Peyer's patch (tissue), 4 donors: ENCODE results near the gene C11orf58. TPM values are rescaled to one million over a fixed set of nuclear protein-coding genes. Genes with fewer than 3 reads are reported as not detected.

Experiments used
- DNase-seq, 3 donors: peaks; one replicate each; pipeline ENCODE4 v3.0.0-alpha.2; 2017 to 2019
- H3K27ac ChIP-seq, 4 donors: fragments of 200-600 bp; sonication (generic); one replicate each; pipeline ENCODE4 v1.5.1; 2016 to 2019
- H3K27me3 ChIP-seq, 2 donors: fragments of 200-600 bp; sonication (generic); one replicate each; pipeline ENCODE4 v1.5.1; 2019
- H3K36me3 ChIP-seq, 3 donors: fragments of 200-600 bp; sonication (generic); one replicate each; pipeline ENCODE4 v1.5.1; 2016 to 2019
- H3K4me1 ChIP-seq, 4 donors: fragments of 200-600 bp; sonication (generic); one replicate each; pipeline ENCODE4 v1.5.1; 2016 to 2019
- H3K4me3 ChIP-seq, 4 donors: fragments of 200-600 bp; sonication (generic); 1 replicate in 3 of 4; 2 replicates in 1 of 4; pipeline ENCODE4 v1.5.1; 2016 to 2019; ENCODE audit warnings: mild to moderate bottlenecking in 1 of 4
- H3K9me3 ChIP-seq, 4 donors: fragments of 200-600 bp; sonication (generic); one replicate each; pipeline ENCODE4 v1.5.1; 2016 to 2019; ENCODE audit warnings: mild to moderate bottlenecking in 1 of 4
- CTCF ChIP-seq, 6 experiments: fragments of 450-650 bp in 4 of 6; fragments of 200-600 bp in 2 of 6; sonication (generic) in 1 of 6; IDR thresholded peaks; one replicate each; pipeline ENCODE4 v1.5.1; 2017 to 2019; ENCODE audit warnings: antibody characterized with exemption in 6 of 6, mild to moderate bottlenecking in 3 of 6, moderate library complexity in 1 of 6
- POLR2A ChIP-seq, 2 donors: fragments of 450-650 bp; IDR thresholded peaks; one replicate each; pipeline ENCODE4 v1.5.1; 2017; ENCODE audit warnings: antibody characterized with exemption in 2 of 2, mild to moderate bottlenecking in 2 of 2, moderate library complexity in 2 of 2
- total RNA-seq, 4 donors: library from RNA; depleted of rRNA; stranded (reverse); fragments of >200 nt; gene quantifications; one replicate each; pipeline ENCODE4 v1.1.0, GENCODE V29; 2016

C11orf58 gene
- total RNA-seq, 4 donors from 2014 or later: 47.9 to 143 (median 80.3) TPM

- Histone ChIP-seq H3K36me3 (peaks cover 0 to 43% (median 0%) of the 10 kb centered on the region in 3 donors), H3K9me3 (no peaks in the 10 kb centered on the region), H3K27ac (no peak overlapping the region), H3K4me1 (peaks cover 0 to 29% (median 3%) of the 10 kb centered on the region in 4 donors), H3K27me3 (no peaks in the 10 kb centered on the region), H3K4me3 (no peak overlapping the region)
- TF ChIP-seq POLR2A (IDR thresholded peaks at IDR 0.05) (no peak), CTCF (IDR thresholded peaks at IDR 0.05) (no peak)
- DNase-seq: no peak
Observed at GRCh38 chr11:16744128-16744725, 5.8 kb downstream of the C11orf58 start.

- H3K9me3 ChIP-seq: no peaks in the 10 kb centered on the region
- H3K27me3 ChIP-seq: no peaks in the 10 kb centered on the region
- TF ChIP-seq CTCF (IDR thresholded peaks at IDR 0.05): no peak
- TF ChIP-seq POLR2A (IDR thresholded peaks at IDR 0.05): no peak
- H3K4me1 ChIP-seq: peaks cover 0 to 17% (median 0%) of the 10 kb centered on the region in 4 donors
- no peak overlapping the region for H3K27ac ChIP-seq
- no peak for DNase-seq
- H3K4me3 ChIP-seq: no peak overlapping the region
- H3K36me3 ChIP-seq: peaks cover 0 to 62% (median 0%) of the 10 kb centered on the region in 3 donors
Observed at GRCh38 chr11:16745950-16746605, 7.6 kb downstream of the C11orf58 start.

GRCh38 chr11:16749092-16749491 is 10.6 kb downstream of the C11orf58 start:
- TF ChIP-seq CTCF (IDR thresholded peaks at IDR 0.05): no peak
- DNase-seq: no peak
- Histone ChIP-seq H3K4me3 (no peak overlapping the region), H3K27ac (no peak overlapping the region), H3K4me1 (no peaks in the 10 kb centered on the region), H3K9me3 (no peaks in the 10 kb centered on the region), H3K27me3 (no peaks in the 10 kb centered on the region), H3K36me3 (peaks cover 0 to 92% (median 0%) of the 10 kb centered on the region in 3 donors)

GRCh38 chr11:16749666-16750065 is 11.2 kb downstream of the C11orf58 start:
- no peaks in the 10 kb centered on the region for H3K27me3 ChIP-seq
- no peak overlapping the region for H3K4me3 ChIP-seq
- no peaks in the 10 kb centered on the region for H3K4me1 ChIP-seq
- no peaks in the 10 kb centered on the region for H3K9me3 ChIP-seq
- no peak for TF ChIP-seq CTCF (IDR thresholded peaks at IDR 0.05)
- no peak for TF ChIP-seq POLR2A (IDR thresholded peaks at IDR 0.05)
- peaks cover 0 to 97% (median 0%) of the 10 kb centered on the region in 3 donors for H3K36me3 ChIP-seq
- no peak for DNase-seq
- H3K27ac ChIP-seq: no peak overlapping the region

- no peaks in the 10 kb centered on the region for H3K4me1 ChIP-seq
- no peaks in the 10 kb centered on the region for H3K27me3 ChIP-seq
- H3K4me3 ChIP-seq: no peak overlapping the region
- no peak for TF ChIP-seq POLR2A (IDR thresholded peaks at IDR 0.05)
- no peak for TF ChIP-seq CTCF (IDR thresholded peaks at IDR 0.05)
- DNase-seq: no peak
- H3K27ac ChIP-seq: no peak overlapping the region
- no peaks in the 10 kb centered on the region for H3K9me3 ChIP-seq
- peaks cover 0 to 99% (median 0%) of the 10 kb centered on the region in 3 donors for H3K36me3 ChIP-seq
Observed at GRCh38 chr11:16750417-16750816, 12.0 kb downstream of the C11orf58 start.
